Fibroblast of pulmonary artery (primary cell): ENCODE data around the gene TRAM2.

Experiments used
- DNase-seq: peaks from one replicate; pipeline ENCODE4 v3.0.0-alpha.2; 2010; ENCODE audit warnings: low read depth
- H3K4me3 ChIP-seq: replicated peaks from 2 replicates; pipeline ENCODE4 v1.5.1; 2011; ENCODE audit warnings: low read depth, mild to moderate bottlenecking, control low read depth, low read length, moderate library complexity
- TF ChIP-seq, protein P1 (sequence below): IDR thresholded peaks from 2 replicates; pipeline ENCODE4 v1.5.1; 2011; ENCODE audit warnings: mild to moderate bottlenecking, control low read depth, low read length, inconsistent platforms; ENCODE audit errors: missing control alignments

The TRAM2 gene

DNA sequence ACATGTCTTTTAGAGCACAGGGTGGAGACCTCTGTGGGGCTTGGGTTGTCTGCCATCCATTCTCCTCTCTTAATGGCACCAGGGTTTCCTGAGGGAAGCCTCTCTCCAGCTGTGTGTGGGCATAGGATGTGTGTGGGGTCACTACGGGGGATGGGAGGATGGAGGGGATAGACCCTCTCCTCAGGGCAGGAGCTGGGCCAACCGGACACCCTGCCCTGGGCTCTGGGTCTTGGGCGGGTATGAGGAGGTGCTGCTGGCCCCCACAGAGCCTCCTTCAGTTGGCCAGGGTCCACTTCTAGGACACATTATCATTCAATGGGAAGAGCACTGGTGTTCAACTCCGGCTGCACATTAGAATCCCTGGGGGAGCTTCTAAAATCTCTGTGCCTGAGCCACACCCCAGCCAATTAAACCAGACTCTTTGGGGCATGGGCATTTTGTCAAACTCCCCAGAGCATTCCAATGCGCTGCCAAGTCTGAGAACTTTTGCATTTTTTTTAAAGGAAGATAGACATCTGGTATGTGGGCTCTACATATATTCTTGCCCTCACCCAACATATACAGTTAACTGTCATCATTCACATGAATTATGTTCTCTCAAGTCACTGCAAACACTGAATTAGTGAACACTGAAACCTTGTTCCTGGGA, 38.5 kb downstream of the TRAM2 start:
- TF ChIP-seq, protein P1, sequence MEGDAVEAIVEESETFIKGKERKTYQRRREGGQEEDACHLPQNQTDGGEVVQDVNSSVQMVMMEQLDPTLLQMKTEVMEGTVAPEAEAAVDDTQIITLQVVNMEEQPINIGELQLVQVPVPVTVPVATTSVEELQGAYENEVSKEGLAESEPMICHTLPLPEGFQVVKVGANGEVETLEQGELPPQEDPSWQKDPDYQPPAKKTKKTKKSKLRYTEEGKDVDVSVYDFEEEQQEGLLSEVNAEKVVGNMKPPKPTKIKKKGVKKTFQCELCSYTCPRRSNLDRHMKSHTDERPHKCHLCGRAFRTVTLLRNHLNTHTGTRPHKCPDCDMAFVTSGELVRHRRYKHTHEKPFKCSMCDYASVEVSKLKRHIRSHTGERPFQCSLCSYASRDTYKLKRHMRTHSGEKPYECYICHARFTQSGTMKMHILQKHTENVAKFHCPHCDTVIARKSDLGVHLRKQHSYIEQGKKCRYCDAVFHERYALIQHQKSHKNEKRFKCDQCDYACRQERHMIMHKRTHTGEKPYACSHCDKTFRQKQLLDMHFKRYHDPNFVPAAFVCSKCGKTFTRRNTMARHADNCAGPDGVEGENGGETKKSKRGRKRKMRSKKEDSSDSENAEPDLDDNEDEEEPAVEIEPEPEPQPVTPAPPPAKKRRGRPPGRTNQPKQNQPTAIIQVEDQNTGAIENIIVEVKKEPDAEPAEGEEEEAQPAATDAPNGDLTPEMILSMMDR: no peak
- H3K4me3 ChIP-seq: no peak overlapping the region
- no peak for DNase-seq

DNA sequence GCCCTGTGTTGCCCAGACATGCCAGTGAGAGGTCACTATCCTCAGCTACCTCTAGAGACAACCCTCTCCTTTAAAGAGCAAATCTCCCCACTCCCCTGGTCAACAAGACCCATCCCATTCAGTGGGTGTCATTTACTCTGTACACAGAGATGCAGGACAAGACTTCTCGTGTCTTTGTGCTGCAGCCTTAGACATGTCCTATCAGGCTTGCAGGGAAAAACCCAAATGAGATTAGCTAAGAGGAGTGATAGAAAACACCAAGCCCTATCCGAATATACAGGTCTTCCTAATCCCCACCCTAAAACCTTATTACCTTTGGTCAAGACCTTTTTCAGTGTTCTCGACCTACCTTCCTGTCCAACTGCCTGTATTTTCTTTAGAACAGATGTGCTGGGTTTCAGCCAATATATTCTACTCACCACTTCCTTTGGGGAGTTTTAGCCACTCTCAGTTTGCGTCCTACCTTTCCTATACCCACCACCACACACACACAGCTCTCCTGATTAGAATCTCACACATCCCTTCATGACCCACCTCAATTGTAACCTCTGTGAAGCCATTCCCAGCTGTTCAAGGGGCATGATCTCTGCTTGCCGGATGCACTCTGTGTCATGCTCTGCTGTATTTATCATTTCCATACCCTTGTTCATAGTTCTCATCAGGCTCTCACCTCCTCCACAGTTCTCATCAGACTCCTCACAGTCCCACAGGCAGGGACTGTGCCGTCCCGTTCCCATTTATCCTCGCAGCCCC, 39.7 kb downstream of the TRAM2 start:
- TF ChIP-seq, protein P1: no peak
- no peak overlapping the region for H3K4me3 ChIP-seq
- no peak for DNase-seq

DNA sequence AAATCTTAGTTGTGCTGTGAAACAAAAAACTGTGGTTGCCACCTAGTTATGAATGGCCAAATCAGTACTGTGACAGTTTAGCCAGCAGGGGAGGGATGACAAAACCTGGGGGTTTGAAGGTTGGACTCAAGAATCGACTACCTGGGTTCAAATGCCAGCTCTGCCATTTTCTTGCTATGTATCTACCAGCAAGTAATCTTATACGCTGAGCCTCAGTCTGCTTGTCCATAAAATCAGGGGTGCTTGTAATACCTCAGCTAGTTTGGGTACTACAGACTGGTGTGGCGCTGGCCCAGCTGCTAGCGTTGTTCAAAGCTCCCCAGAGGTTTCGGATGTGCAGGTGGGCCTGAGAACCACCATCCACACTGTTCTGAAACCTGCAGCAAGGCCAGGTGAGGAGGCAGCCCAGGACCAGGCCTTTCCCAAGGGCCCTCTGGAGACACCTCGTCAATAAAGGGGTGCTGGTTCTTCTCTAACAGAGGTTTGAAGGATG, 40.4 kb downstream of the TRAM2 start:
- no peak overlapping the region for H3K4me3 ChIP-seq

DNA sequence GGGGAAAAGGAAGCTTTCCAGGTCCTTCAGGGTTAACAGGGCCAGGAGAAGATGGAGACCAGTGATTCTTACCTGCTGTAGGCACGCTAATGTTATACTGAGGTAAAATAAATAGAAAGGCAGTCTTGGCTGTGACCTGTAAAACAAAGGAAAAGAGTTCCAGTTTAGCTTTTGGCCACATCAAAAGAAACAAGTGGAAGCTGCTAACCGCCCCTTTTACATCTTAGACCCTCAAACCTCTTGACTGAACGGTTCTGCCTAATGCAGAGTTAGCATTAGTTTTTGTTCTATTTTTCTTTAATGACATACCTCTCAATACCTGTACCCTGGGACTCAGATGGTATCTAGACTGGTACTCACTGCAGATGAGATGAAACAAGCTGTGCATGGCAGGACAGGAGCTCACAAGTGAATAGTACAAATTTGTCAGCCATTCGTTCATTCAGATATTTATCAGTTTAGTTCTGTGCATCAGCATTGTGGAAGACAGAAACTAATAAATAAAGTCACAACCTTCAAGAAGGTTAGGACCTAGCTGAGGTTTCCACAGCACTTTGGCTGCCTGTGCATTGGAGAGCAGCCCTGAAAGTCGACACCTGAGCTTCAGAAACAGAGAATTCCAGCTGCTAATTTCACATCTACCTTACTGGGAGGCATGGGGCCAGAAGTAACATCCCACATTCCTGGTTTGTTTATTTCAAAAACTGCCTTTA, 41.0 kb downstream of the TRAM2 start:
- TF ChIP-seq, protein P1: no peak
- no peak overlapping the region for H3K4me3 ChIP-seq
- no peak for DNase-seq

More for the DNA sequence above, 40.4 kb downstream of the TRAM2 start:
- TF ChIP-seq, protein P1: no peak
- DNase-seq: no peak

DNA sequence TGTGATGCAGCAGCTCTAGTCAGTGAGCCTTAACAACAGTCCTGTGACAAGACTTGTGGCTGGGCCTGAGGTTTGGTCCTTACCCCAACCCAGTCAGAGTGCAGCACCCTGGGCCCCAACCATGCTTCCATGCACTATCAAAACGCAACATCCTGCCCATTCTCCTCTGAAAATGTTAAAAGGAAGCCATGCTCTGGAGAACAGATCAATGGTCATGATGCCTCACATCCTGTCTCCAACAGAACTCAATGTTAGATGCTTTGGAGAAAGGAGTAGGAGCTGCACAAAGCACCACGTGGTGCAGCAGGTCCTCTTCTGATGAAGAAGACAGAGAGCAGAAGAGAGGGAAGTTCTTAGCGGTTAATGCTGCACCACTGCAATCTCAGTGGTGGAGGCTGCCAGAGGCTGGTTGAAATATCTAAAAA, 41.9 kb downstream of the TRAM2 start:
- TF ChIP-seq, protein P1: no peak
- DNase-seq: no peak
- H3K4me3 ChIP-seq: no peak overlapping the region

- DNase-seq: no peak
- no peak overlapping the region for H3K4me3 ChIP-seq
- TF ChIP-seq, protein P1: no peak
Measured at GRCh38 chr6:52534363-52534762, 42.5 kb downstream of the TRAM2 start.
